Inferior parietal cortex (tissue), 1 donor: ENCODE data around the gene MAPK12.

ENCODE experiments used
- DNase-seq: peaks from one replicate; pipeline ENCODE4 v3.0.0-alpha.2; 2016; ENCODE audit errors: extremely low spot score

MAPK12 gene

DNA sequence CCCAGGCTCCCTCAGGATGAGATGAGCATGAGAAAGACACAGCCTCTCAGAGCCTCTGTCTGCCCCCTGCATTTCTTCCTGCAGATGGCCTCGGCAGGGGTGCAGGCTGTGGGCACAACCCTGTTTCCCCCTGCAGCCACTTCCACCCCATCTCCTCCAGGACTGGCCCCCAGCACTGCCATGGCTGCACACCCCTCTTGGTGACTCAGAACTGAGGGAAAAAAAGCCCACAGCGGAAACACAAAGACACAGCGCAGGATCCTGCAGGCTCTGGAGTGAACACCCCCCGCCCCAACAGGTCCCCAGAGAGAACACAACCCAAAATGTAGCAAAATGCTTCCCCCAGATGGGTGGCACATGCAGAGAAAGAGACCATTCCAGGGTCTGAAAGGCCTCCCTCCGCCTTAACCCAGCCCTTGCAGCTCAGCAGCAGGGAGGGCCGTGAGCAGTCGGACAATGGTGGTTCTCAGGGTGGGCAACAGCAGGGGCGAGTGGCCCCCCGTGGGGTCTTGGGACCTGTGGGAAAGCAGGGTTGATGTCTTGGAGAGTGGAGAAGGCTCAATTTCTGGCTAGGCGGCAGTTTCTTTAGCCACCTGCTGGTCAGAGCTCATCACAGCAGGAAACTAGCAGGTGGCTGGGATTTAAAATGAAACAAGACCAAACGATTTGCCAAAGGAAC is 24.6 kb downstream of the MAPK12 start:
- DNase-seq: no peak

DNA sequence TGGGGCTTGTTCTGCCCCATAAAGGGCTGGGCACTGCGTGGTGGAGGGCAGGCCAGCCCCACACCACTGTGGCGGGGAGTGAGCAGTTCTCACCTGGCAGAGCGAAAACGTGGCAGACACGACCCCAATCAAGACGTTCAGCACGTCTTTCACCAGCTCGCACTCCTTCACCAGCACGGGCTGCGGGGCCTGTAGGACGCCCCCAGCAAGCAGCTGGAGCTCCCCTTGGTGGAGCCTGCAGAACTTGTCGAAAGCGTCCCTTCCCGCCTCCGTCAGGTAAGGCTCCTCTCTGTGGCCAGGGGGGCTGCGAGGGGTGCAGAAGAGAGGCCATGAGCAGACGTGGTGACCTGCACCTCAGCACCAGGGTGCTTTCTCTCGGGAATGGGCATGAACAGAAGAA is 28.3 kb downstream of the MAPK12 start:
- DNase-seq: no peak

DNA sequence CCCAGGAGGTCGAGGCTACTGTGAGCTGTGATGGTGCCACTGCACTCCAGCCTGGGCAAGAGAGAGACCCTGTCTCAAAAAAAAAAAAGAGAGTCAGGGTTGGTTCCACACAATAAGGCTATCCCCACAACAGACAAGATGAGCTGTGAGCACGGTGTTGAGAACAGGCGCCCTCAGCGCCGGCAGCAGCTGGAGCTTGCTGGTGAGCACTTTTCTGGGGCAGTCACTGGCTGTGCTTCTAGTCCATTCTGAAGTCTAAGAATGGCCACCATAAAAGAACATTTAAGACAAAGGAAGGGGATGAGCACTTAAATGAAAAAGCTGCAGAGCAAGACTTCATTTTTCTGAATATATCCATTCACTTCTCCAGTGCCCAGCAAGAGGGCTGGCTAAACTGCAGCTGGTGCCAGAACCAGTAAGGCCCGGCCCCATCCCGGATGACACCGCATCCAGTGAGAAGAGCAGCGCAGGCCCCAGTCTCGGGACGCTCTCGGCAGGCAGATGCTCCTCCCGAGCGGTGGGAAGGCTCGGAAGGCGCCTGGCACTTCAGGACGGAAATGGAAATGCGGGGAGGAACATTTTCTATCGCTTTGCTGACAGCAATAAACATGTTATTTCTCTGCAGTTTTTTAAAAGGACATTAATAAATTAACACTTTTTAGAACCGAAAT is 28.9 kb downstream of the MAPK12 start:
- no peak for DNase-seq

DNA sequence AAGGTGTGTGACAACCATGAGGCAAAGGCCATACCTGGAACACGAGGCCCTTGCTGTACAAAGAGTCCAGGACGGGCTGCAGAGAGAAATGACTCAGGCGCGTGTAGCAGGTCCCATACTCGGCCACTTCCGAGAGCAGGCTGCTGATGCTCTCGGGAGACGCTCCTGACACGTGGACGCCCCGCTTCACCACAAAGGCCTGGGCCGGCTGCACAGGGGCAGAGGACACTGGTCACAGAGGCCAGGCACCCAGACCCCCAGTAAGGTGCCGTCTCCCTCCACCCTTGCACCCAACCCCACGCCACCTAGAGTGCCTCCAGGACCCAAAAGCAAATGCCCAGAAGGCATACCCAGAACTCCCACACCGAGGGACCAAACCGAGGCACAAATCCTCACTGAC is 32.1 kb downstream of the MAPK12 start:
- no peak for DNase-seq

DNA sequence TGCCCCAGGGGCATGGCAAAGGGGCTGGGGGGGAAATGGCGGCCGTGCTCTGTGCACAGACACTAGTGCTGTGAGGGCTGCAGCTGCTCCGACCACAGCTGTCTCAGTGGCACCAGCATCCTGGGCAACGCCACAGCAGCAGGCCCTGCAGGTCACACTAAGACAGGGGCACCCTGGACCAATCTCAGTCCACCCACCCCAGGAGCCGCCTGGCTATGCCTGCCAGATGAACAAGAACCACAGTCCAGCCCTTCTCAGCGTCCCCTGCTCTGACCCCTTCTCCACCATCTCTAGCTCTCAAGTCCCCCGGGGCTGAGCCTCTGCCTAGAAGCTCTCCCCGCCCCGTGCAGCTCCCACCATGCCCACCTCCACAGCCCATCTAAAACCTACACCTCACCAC is 33.1 kb downstream of the MAPK12 start:
- DNase-seq: no peak

DNA sequence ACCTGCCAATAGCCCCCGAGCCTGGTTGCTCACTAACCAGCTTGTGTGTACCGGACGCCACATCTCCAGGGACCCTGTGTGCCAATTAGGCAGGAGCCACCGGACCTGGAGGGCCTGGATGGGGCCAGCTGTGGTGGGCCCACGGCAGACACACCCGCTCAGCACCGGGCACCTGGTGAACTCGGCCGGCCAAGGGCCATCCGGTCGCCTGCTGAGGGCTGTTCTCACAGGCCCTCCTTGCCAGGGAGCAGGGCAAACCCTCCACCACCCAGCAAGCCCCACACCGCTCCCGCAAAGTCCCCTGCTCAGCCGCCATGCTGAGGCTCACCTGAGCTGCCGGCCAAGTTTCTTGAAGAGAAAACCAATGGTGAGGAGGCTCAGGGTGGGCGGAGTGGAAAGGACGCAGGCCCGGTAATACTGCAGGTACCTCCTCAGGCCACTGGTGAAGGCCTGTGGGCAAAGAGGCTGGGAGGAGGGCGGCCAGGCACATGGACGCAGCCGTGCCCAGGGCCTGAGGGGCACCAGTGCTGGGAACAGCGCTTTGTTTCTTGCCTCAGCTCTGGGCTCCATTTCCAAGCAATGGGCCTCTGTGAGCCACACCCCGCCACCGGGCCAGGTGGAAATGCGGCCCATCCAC is 33.8 kb downstream of the MAPK12 start:
- no peak for DNase-seq

DNA sequence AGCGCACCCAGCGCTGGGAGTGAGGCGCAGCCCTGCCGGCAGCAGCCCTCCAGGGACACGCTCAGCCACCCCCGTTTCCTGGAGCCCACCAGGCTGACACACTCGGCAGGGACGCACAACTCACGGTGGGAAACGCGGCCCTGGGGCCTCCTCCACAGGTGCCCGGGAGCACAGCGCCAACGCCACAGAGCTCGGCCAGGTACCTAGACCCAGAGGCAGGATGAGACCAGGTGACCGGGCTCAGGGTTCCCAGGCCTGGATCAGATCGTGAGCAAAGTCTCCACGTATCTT is 34.7 kb downstream of the MAPK12 start:
- DNase-seq: no peak

DNA sequence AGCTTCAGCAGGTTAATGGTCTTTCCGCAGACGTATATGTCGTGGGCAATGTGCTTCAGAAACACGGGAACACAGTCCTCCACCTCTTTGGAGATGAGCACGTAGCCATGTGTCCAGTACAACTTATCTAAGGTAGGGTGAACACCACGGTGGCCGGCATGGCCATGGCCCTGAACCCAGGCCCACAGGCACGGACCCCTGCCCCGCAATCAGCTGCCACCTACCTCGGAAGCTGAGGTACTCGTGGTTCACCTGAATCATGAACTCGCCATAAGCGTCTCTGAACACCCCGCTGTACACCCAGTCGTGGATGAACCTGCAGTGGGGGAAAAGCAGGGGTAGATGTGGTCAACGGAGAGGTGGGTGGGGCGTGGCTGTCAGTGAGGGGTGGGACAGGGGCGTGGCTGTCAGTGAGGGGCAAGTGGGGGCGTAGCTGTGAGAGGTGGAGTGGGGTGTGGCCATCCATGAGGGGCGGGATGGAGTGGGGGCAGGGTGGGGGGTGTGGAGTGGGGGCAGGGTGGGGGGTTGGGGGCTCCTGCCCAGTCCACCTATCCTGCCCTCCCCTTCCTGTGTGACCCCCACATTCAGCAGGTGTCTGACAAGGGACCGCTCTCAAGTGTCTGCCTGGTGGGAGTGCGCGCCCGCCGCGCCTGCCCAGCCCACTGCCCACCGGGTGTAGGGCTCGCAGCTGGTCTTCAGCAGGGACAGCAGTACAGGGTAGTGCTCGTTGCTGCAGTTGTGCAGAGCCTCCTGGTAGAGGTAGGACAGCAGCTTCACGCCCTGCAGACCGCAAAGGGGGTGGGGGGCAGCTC is 35.2 kb downstream of the MAPK12 start:
- DNase-seq: no peak

DNA sequence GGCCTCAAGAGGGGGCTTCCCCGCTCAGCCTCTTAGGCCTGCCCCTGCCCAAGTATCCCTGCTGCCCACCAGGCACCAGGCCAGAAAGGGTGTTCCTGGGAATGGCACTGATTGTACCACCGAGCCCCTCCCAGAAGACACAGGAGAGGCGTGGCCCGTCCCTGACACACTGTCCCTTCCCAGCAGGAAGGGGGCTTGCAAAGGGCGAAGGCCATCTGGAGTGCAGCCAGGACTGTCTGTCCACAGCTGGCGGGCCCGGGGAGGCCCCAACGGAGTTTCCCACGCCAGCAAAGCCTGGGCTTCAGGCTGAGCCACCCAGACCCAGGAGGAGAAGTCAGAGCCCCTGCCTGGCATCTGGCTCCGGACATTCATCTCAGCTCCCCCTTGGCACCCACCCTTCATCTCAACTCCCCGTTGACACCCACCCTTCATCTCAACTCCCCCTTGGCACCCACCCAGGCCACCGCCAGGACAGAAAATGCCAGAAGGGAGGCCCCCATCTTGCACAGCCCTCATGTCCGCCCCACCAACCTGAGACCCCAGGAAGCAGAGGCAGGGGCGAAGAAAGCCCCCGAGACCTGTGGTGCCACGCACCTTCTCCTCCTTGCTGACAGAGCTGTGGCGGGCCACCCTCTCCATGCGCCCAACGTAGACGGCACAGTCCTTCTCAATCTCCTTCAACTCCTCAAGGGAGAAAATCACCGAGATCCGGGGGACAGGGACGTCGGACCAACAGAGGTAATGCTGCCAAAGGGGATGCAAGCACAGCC is 36.1 kb downstream of the MAPK12 start:
- no peak for DNase-seq

DNA sequence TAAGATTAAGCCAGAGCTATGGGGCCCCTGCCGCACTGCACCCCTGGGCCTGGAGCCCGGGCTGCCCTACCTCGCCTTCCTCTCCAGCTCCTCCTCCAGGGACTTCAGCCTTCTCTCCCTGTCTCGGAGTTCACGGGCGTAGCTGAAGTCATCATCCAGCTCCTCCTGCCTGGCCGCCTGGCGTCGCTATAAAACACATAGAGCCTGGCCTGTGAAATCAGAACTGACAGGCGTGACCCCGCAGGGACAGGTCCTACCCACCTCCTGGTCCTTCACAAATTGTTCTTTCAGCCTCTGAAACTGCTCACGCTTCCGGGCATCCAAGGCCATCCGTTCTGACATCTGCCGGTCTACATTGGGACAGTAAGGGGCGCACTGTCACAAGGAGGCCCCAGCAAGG is 37.4 kb downstream of the MAPK12 start:
- no peak for DNase-seq

DNA sequence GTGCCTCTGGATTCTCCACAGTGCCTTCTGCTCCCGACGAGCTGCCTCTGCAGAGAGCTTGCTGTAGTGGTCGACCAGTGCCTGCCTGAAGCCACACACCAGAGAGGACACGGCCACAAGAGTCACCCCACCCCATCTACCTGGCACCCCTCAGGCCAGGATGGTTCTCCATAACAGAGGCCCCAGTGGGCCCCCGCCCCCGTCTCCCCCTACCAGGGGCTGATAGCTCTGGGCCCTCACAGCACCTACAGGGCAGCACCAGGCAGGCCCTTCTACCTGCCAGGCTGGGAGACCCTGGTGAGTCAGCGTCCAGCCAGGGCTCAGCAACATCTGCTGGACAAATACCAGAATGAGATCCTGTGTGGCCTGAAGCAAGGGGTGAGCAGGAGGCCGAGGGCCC is 39.0 kb downstream of the MAPK12 start:
- DNase-seq: no peak

DNA sequence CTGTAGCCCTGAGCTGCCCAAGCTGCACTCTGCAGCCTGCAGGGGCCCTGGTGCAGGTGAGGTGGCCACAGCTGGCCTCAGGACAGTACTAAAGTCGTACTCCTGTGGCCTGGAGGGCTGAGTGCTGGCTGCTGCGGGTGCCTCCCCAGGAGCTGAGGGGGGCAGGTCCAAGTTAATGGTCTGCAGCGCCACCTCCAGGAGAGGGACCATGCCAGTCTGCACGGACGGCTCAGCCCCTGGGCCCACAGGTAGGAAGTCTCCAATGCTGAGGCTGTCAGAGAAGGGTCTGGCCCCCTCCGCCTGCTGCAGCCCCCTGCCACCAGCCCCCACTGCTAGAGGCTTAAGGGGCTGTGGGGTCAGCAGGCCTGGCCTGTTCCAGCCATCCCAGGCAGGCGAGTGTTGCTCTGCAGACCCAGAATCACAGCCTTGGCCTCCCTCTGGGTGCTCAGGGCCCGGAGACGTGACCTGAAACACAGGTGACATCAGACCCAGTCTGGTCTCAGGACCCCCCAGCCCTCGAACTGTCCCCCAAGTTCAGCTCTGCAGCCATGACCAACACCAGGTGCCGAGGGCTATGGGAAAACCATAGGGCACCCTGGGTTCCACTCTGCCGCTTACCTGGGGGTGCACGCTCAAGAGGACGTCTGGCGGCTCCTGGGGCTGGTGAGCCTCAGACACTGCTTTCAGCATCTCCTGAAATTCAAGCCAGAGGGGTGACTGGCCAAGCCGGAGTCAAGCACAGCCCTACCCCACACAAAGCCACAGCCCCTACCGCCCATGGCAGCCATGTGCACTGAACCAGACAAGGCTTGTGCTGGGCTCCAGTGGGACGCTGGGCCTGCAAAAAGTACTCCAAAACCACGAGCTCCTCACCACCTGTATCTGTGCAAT is 39.8 kb downstream of the MAPK12 start:
- DNase-seq: no peak

DNA sequence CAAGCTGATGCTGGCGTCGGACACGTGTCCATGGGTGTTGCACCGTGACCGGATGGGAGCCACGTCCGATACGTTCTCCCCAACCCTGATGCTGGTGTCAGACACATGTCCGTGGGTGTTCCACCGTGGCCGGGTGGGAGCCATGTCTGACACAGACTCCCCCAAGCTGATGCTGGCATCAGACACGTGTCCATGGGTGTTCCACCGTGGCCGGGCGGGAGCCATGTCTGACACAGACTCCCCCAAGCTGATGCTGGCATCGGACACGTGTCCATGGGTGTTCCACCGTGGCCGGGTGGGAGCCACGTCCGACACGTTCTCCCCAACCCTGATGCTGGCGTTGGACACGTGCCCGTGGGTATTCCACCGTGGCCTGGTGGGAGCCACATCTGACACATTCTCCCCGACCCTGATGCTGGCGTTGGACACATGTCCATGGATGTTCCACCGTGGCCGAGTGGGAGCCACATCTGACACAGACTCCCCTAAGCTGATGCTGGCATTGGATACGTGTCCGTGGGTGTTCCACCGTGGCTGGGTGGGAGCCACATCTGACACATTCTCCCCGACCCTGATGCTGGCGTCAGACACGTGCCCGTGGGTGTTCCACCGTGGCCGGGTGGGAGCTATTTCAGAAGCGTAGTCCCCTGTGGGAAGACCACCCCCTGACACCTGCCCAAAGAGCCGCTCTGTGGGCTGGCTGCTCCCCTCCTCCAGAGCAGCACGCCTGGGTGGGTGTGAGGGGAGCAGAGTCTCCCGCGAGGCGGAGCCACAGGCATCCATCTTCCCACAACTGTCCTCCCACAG is 40.7 kb downstream of the MAPK12 start:
- DNase-seq: no peak

DNA sequence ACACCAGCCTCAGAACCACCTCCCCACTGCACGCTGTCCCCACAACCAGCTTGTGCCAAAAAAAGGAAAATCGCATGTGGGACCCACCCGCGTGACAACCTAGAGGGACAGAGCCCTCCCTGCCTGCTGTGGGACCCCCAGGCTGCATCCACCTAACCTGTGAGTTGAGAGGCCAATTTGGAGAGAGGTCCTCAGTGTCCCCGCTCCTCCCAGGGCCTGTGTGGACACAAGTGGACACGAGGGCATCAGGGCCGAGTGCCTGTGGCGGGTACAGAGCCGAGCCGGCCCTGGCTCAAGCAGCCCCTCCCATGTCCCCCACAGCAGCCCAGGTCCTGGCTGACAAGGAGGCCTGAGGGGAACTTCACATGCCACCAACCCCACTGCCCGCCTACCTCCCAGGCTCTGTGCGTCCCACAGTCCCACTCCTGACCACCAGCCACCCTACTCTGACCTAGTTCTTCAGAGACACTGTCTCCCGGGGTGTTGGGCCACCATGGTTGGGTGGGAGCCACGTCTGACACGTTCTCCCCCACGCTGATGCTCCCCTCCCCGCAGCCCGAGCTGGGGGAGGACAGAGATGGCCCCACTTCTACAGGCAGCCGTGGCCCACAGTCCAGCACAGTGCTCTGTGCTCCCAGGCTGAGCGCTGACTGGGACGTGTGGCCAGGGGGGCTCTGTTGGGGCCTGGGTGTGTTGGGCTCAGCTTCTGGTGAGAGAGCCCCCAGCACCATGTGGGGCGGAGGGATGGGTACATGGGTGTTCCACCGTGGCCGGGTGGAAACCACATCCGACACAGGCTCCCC is 41.5 kb downstream of the MAPK12 start:
- no peak for DNase-seq

DNA sequence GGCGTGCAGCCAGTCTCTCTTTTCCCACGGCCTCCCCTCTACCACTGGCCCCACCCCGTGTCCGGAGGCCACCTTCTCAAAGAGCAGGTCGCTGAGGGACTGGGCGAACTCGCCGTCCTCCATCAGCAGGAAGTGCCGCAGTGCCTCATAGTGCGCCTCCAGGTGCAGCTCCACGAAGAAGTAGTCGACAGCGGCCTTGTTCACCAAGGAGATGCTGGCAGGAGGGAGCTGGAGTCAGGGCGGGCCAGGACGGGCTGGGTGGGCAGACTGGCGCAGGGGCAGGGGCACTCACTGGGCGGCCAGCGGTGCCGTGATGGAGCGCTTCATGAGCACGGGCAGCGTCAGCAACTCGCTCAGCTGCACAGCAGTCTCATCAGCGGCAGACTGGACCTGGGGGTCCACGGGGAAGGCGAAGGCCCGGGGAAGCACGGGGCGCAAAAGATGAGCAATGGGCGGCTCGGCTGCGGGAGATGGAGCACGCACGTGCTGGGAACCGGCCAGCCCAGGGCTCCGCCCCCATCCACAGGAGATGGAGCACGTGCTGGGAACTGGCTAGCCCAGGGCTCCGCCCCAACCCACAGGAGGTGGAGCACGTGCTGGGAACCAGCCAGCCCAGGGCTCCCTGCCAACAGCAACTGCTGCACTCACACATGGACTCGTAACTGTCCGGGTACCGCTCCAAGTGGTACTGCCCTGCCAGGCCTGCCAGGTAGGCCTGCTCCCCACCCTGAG is 42.3 kb downstream of the MAPK12 start:
- DNase-seq: no peak

DNA sequence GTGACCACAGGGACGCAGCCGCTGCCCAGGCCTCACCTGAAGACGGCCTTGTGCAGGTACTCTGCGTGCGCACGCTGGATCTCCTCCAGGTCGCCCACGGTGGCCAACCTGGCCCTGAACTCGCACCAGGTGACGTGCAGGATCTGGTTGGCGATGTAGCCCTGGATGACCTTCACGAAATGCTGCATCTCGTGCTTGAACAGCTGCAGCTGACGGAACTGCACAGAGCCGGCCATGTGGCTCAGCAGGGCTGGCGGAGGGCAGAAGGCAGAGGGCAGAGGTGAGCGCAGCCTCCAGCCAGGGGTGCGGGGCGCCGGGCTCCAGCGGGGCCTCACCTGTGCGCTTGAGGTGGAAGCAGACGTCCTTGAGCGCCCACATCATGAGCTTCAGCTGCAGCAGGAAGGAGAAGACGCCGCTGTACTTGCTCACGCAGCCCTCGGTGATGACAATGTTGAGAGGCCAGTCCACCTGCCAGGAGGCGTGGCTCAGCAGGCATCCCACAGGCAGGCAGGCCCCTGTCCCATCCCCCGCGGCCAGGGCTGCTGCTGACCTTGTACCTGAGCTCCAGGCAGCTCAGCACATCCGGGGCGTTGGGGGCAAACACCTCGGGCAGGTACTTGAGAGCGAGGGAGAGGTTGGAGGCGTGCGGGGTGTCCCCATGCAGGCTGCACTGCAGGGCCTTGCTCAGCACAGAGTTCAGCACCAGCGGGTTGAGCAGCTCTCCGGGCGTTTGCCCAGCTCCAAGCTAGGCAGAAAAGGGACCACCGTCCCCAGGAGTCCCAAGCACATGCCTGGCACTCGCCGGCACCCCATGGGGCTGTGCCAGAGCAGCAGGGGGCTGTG is 43.1 kb downstream of the MAPK12 start:
- no peak for DNase-seq

DNA sequence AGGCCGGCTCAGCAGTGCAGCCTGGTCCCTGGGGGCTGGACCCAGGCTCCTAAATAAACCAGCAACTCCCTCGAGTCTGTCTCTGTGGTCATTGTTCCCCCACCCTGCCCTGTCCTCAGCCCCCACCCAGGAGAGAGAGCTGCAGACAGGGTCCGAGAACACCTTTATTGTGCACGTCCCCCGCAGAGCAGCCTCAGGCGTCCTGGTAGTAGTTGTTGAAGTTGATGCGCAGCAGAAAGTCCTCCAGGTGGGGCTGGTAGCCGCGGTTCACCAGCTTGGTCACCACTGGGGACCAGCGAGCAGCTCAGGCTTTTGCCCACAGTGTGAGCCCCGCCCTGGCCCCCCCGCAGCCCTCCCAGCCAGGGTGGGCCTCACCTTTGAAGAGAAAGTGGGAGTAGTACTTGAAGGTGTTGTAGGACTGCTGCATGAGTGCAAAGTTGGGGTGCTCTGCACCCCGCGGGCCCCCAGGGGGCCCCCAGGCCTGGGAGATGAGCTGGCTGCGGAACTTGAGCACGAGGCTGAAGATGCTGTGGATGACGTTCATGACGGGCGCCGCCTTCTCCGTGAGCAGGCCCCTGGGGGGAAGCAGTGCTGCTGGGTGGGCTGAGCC is 43.8 kb downstream of the MAPK12 start:
- no peak for DNase-seq
